Measurements from ENCODE around the gene ACTR1B. TPM values are rescaled to one million over a fixed set of nuclear protein-coding genes. Genes with fewer than 3 reads are reported as not detected.
"Not testable (repeated sequence)": the region's sequence is repeated elsewhere in the genome, so short reads cannot be mapped to it uniquely, and the experiment has no call there.

The ACTR1B gene
- total RNA-seq, 8 experiments from 2014 or later: 34.5 to 70.0 (median 46.9) TPM

DNA sequence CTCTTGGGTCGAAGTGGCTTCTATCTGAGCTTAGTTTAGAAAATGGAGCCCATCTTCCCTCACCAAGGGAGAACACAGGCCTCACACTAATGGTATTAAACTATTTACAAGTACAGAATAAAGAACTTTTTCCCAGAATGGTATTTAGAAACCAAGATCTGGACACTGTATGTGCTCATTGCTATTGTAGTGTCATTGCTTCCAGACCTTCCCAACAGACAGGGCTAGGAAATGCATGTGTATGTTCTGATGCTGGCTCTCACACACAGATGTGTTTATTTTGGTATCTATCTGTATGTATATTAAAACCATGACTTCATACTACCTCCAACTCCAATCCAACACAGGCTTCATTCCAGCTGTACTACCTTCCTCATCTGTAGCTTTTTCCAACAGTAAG is 10.0 kb downstream of the ACTR1B start:
- in situ Hi-C loops (cut with MboI; ENCODE audit: low pct_unique_long_range_greater_than_20kb in 2 of 9, low sequenced_read_pairs in 9 of 9, unreplicated experiment in 9 of 9): loop anchor here in 2 of 9 experiments (25.0 kb wide), 1 partner anchor 1592 kb away; no protein-coding TSS in a partner anchor

DNA sequence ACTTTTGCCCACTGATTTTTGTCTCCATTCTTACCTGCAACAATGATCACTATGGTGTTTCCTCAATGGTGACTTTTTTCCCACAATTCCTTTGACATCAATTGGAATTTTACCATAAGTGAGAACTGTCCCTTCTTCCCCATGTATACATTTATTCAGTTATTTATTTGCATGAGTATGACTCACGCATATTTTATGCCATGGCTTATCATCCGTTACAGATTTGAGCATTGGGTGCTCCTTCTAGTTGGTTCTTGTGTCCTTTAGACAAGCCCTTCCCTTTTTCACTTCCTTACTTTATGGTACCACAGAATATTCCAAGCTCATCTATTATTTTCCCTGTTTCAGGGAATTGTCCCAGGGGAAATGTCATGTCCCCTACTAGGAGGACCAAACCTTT is 10.4 kb downstream of the ACTR1B start:
- ATAC-seq (replicated peaks in 6 of 8): peak in 3 of 8 experiments; percentile 61 to 88 (median 77)
- H3K4me1 ChIP-seq (replicated peaks in 1 of 2): no peaks in the 10 kb centered on the region
- no peak overlapping the region for H3K4me3 ChIP-seq
- in situ Hi-C loops (cut with MboI; ENCODE audit: low pct_unique_long_range_greater_than_20kb in 2 of 9, low sequenced_read_pairs in 9 of 9, unreplicated experiment in 9 of 9): loop anchor here in 2 of 9 experiments (25.0 kb wide), 1 partner anchor 1591 kb away; no protein-coding TSS in a partner anchor
- no peak overlapping the region for H3K27ac ChIP-seq
- 0 to 100% (median 88%) methylated on average over 1 to 2 of the region's 2 CpGs; no CpG with 5 or more reads in 1 of the 10 experiments for WGBS, 10 experiments

More for the DNA sequence above, 10.0 kb downstream of the ACTR1B start:
- Histone ChIP-seq H3K4me3 (no peak overlapping the region), H3K27ac (no peak overlapping the region), H3K4me1 (replicated peaks in 1 of 2) (no peaks in the 10 kb centered on the region)
- WGBS, 10 experiments: 20 to 100% (median 89%) methylated on average over 1 of the region's 1 CpG; no CpG with 5 or more reads in 5 of the 10 experiments
- ATAC-seq (replicated peaks in 6 of 8): peak in 2 of 8 experiments; percentile 11 to 14

DNA sequence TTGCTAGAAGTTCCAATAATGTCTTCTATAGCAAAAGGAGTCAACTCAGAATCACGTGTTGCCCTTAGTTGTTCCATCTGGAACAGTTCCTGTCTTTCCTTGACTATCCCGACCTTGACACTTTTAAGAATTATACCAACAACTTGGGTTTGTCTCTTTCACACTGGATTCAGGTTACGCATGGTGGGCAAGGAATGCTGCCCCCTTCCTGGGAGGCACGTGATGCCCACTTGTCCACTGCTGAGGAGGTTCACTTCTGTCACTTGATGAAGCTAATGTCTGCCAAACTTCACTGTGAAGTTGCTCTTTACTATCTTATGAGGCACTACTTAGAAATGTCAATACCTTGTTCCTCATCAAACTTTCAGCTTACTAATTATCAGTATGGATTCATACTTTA is 12.7 kb downstream of the ACTR1B start:
- in situ Hi-C loops (cut with MboI; ENCODE audit: low pct_unique_long_range_greater_than_20kb in 2 of 9, low sequenced_read_pairs in 9 of 9, unreplicated experiment in 9 of 9): loop anchor here in 2 of 9 experiments (25.0 kb wide), 1 partner anchor 1589 kb away; no protein-coding TSS in a partner anchor

DNA sequence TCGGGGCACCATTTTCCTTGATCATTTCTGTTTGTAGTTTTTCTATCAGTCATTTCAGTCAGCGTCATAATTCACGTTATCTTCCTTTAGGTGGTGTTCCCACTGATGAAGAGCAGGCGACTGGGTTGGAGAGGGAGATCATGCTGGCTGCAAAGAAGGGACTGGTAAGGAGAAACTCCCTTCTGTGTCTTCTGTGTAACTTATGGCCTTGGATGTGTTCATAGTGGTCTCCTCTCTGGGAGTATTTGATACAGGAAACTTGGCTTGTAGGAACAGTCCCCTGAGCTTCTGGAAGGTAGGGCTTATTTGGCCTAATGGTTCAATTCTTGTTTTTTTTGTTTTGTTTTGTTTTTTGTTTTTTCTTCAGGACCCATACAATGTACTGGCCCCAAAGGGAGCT is 16.9 kb downstream of the ACTR1B start:
- H3K27ac ChIP-seq: no peak overlapping the region
- peak overlapping the region; percentile 63 to 99 (median 82) for H3K4me3 ChIP-seq
- ATAC-seq (replicated peaks in 6 of 8): no peak
- in situ Hi-C loops (cut with MboI; ENCODE audit: low pct_unique_long_range_greater_than_20kb in 2 of 9, low sequenced_read_pairs in 9 of 9, unreplicated experiment in 9 of 9): no loop called here
- WGBS, 10 experiments: 66 to 100% (median 99%) methylated on average over 1 to 4 of the region's 4 CpGs
- peaks cover 7 to 12% of the 10 kb centered on the region in 2 donors for H3K4me1 ChIP-seq (replicated peaks in 1 of 2)

More for the DNA sequence above, 12.7 kb downstream of the ACTR1B start:
- Histone ChIP-seq H3K4me3 (no peak overlapping the region), H3K27ac (no peak overlapping the region), H3K4me1 (replicated peaks in 1 of 2) (peaks cover 2 to 6% of the 10 kb centered on the region in 2 donors)
- 64 to 100% (median 90%) methylated on average over 2 to 4 of the region's 4 CpGs for WGBS, 10 experiments
- ATAC-seq (replicated peaks in 6 of 8): no peak

DNA sequence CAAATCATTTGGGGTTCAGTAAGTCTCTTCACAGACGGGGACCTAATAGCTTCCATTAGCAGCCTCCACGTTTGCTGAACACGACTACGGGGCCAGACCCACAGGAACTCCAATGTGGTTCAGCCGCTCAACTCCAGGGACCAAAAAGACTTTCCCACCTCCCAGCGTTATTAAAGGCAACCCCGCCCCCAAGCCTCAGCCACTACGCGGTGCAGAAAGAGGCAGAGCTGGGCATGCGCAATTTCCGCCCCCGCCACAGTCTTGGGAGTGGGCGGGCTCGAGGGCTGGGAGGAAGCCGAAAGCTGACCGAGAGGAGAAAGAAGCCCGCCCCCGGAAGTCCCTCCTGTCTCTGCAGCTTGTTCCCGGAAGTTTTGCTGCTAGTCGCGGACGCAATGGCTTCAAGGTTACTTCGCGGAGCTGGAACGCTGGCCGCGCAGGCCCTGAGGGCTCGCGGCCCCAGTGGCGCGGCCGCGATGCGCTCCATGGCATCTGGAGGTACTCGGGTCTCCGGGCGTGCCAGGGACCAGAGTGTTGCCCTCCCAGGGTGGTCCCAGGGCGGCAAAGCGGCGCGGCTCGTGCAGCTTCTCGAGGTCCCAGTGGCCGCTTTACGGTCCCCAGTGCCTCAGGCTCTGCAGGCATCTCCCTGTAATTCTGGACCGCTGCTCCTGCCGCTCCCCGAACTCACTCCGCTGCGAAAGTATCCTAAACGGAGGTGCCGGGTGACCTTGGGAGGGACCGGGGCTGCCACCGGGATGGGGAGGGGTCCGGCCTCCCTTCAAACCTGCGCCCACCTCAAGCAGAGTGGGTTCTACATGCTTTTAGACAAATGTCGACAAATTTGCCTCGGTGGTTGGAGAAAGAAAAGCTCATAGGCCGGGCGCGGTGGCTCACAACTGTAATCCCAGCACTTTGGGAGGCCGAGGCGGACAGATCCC is 17.9 kb downstream of the ACTR1B start, which contains the start of gene COX5B:
Gene COX5B (plus strand): TSS at position 368 of the 935 bp plus-strand sequence. CDS start 25 bp downstream, at position 393.
- in situ Hi-C loops (cut with MboI; ENCODE audit: low pct_unique_long_range_greater_than_20kb in 2 of 9, low sequenced_read_pairs in 9 of 9, unreplicated experiment in 9 of 9): no loop called here
- peak; percentile 94 to 99 (median 98) for ATAC-seq (replicated peaks in 6 of 8)
- Histone ChIP-seq H3K27ac (peak within 1 kb of the TSS; percentile 53 to 90), H3K4me1 (replicated peaks in 1 of 2) (peaks cover 7 to 12% of the 10 kb centered on the region in 2 donors), H3K4me3 (peak within 1 kb of the TSS; percentile 63 to 99 (median 82))
- 0 to 20% (median 1%) methylated on average over 1 to 6 of the region's 63 CpGs; no CpG with 5 or more reads in 4 of the 10 experiments for WGBS, 10 experiments

DNA sequence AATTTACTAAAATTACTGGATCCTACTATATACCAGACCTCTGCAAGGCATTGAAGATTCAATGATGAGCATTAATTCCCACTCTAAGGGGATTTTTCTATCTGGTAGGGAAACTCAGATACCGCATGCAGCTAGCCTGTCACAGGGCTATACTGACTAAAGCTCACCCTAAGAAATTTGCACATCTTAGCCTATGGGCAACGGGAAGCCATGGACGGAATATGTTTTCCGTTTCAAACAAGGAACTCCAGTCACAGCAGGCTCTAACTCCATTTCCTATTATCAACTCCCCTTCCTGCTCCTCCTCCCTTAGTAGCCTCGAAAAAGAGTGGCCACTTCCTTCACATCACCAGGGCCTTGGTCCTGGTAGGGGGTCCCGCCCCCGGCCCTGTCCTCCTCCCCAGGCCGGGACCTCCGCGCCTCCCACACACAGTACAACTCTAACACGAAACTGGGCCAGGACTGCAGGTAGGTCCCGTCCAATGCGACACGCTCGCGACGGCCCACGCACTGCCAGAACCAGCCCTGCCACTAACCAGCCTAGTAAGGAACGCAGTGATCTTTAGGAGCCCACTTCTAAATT is 18.6 kb downstream of the ACTR1B start:
- peak overlapping the region; percentile 41 to 75 for H3K27ac ChIP-seq
- WGBS, 10 experiments: 0 to 75% (median 51%) methylated on average over 1 to 4 of the region's 19 CpGs; no CpG with 5 or more reads in 3 of the 10 experiments
- H3K4me1 ChIP-seq (replicated peaks in 1 of 2): peaks cover 7 to 12% of the 10 kb centered on the region in 2 donors
- in situ Hi-C loops (cut with MboI; ENCODE audit: low pct_unique_long_range_greater_than_20kb in 2 of 9, low sequenced_read_pairs in 9 of 9, unreplicated experiment in 9 of 9): no loop called here
- ATAC-seq (replicated peaks in 6 of 8): peak; percentile 40 to 62 (median 54)
- H3K4me3 ChIP-seq: peak overlapping the region; percentile 63 to 99 (median 82)

DNA sequence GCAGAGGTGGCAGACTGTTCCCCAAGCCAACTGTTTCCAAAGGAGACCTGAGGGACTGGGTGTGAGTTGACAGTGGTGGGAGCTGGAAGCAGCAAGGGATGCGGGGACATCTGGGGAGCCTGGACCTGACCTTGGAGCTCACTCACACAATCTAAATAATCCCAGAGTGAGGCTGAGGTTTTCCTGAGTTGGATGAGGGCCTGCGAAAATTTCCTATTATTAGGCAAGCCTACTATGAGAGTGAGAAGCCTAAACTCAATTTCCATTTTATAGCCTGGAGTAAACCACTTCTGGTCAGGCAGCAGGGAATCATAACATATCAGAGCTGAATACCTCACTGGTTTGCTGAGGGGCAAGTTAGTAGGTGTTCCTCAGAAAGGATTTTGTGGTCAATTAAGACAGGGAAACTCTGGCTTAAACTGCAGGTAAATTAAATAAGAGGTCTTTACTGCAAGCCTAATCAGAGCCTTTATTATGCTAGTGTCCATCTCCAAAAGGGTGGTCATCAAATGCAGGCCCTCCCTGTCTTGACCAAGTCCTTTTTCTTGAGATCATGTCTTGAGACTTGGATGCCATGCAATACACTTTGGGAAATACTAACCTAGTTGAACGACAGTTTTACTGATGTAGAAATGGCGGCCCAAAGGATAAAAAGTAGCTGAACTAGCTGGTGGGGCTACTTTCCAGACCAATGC is 19.7 kb downstream of the ACTR1B start:
- H3K4me1 ChIP-seq (replicated peaks in 1 of 2): peaks cover 7 to 12% of the 10 kb centered on the region in 2 donors
- H3K27ac ChIP-seq: no peak overlapping the region
- H3K4me3 ChIP-seq: no peak overlapping the region
- no peak for ATAC-seq (replicated peaks in 6 of 8)
- 88 to 100% (median 98%) methylated on average over 2 to 3 of the region's 4 CpGs; no CpG with 5 or more reads in 2 of the 10 experiments for WGBS, 10 experiments
- in situ Hi-C loops (cut with MboI; ENCODE audit: low pct_unique_long_range_greater_than_20kb in 2 of 9, low sequenced_read_pairs in 9 of 9, unreplicated experiment in 9 of 9): no loop called here

DNA sequence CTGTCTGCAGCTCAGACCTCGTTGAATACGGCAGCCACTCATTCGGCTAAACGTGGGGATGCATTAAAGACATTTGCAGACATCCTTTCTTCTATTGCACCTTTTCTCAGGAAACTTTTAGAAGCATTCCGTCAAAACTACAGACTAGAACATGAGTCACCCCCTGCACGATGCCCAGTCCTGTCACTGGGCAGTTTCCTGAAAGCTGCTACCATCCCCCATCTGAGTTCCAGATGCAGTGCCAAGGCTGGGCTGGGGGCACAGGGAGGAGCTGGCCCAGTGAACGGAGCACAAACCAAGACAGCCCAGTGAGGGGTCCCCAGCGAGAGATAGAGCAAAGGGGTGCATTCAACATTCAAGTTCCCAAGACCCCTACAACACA is 37.8 kb downstream of the ACTR1B start:
- in situ Hi-C loops (cut with MboI; ENCODE audit: low pct_unique_long_range_greater_than_20kb in 2 of 9, low sequenced_read_pairs in 9 of 9, unreplicated experiment in 9 of 9); H3K4me3 ChIP-seq; ATAC-seq (replicated peaks in 6 of 8); H3K4me1 ChIP-seq (replicated peaks in 1 of 2); H3K27ac ChIP-seq: not testable (repeated sequence)
- 60 to 67% methylated on average over 1 of the region's 8 CpGs; no CpG with 5 or more reads in 8 of the 10 experiments for WGBS, 10 experiments

DNA sequence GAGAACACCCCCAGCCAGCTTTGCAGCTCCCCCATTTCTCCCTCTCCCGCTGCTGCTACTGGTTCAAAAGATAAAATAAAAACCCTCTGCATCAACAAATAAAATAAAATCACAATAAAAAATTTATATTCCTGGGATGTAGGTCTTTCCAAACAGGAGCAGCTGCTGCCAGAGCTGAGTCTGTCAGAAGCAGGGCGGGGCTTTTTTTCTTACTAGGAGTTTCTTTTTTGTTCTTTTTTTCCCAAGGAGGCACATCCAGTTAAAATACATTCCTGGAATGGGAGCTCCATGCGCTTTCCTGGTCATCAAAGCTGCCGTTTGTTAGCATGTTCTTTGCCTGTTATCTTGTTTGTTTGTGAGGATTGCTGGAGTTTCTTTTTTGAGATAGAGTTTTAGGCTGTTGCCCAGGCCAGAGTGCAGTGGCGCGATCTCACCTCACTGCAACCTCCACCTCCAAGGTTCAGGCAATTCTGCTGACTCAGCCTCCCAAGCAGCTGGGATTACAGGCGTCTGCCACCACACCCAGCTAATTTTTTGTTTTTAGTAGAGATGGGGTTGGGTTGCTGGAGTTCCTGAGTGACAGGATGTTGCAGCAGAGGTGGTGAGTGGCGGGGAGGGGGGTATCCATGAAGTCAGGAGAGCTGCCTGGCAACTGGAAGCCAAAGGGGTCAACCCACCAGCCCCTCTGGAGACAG is 38.3 kb downstream of the ACTR1B start:
- in situ Hi-C loops (cut with MboI; ENCODE audit: low pct_unique_long_range_greater_than_20kb in 2 of 9, low sequenced_read_pairs in 9 of 9, unreplicated experiment in 9 of 9); H3K4me1 ChIP-seq (replicated peaks in 1 of 2); H3K27ac ChIP-seq; H3K4me3 ChIP-seq: not testable (repeated sequence)
- ATAC-seq (replicated peaks in 6 of 8): peak in 3 of 8 experiments; percentile 33 to 78 (median 65)
- whole genome bisulfite sequencing, 10 experiments: no CpG with 5 or more reads among the region's 8 CpGs

DNA sequence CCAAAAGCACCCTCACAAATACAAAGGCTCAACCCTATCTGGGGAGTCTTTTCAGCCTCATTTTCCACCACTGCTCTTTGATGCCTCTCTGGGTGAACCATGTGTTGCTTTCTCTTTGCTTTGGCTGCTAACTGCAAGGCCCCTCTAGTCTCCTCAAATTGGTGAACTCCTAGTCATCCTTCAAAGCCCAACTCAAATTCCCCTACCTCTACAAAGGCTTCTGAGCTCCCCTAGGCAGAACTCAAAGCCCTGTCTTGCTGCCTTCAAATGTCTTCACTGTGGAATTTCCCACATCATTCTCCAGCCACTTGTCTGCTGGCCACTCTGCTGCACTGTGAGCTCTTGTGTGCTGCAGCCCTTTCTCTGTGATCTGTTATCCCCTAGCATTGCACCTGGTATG is 40.9 kb downstream of the ACTR1B start:
- H3K4me3 ChIP-seq; in situ Hi-C loops (cut with MboI; ENCODE audit: low pct_unique_long_range_greater_than_20kb in 2 of 9, low sequenced_read_pairs in 9 of 9, unreplicated experiment in 9 of 9); H3K27ac ChIP-seq; ATAC-seq (replicated peaks in 6 of 8); H3K4me1 ChIP-seq (replicated peaks in 1 of 2): not testable (repeated sequence)

DNA sequence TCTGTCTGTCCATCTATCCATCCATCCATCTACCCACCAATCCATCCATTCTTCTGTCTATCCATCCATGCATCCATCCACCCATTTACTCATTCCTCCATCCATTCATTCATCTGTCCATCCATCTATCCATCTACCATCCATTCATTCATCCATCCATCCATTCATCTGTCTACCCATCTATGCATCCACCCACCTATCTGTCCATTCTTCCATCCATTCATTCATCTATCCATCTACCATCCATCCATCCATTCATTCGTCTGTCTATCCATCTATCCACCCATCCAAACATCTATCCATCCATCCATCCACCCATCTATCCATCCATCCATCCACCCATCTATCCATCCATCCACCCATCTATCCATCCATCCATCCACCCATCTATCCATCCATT is 43.4 kb downstream of the ACTR1B start:
- ATAC-seq (replicated peaks in 6 of 8); H3K4me3 ChIP-seq; H3K27ac ChIP-seq; in situ Hi-C loops (cut with MboI; ENCODE audit: low pct_unique_long_range_greater_than_20kb in 2 of 9, low sequenced_read_pairs in 9 of 9, unreplicated experiment in 9 of 9); H3K4me1 ChIP-seq (replicated peaks in 1 of 2): not testable (repeated sequence)
- WGBS, 10 experiments: 77 to 100% (median 83%) methylated on average over 1 of the region's 1 CpG; no CpG with 5 or more reads in 4 of the 10 experiments

Measured in motor neuron (in vitro differentiated cells).